ENCODE measurements around the gene FXYD3. TPM values are rescaled to one million over a fixed set of nuclear protein-coding genes. Genes with fewer than 3 reads are reported as not detected.

Gene FXYD3
- total and polyA plus RNA-seq, 2 donors (not counting 1 experiment from before 2014, with no cell fraction given): not detected

DNA sequence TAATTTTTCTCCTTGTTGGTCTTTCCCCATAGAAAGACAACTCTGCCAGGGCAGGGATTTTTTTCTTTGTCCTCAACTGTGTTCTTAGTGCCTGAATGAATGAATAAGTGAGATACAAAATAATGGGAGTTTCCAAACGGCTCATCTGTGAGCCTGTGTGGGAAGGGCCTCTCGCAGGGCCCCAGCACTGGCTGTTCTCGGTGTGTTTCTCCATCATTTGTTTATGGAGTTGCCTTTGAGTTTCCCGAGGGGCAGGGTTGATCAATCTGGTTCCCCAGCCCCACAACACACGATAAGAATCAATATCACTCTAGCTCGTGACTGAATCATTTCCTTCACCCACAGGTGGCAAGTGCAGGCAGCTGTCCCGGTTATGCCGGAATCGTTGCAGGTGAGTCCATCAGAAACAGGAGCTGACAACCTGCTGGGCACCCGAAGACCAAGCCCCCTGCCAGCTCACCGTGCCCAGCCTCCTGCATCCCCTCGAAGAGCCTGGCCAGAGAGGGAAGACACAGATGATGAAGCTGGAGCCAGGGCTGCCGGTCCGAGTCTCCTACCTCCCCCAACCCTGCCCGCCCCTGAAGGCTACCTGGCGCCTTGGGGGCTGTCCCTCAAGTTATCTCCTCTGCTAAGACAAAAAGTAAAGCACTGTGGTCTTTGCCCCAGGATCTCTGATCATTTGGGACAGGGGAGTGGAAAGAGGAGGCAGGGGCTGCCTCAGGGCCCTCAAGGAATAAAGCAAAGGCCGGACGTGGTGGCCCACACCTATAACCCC is 53.8 kb downstream of the FXYD3 start:
- DNase-seq (ENCODE audit: low read depth in 2 of 2): no peak

DNA sequence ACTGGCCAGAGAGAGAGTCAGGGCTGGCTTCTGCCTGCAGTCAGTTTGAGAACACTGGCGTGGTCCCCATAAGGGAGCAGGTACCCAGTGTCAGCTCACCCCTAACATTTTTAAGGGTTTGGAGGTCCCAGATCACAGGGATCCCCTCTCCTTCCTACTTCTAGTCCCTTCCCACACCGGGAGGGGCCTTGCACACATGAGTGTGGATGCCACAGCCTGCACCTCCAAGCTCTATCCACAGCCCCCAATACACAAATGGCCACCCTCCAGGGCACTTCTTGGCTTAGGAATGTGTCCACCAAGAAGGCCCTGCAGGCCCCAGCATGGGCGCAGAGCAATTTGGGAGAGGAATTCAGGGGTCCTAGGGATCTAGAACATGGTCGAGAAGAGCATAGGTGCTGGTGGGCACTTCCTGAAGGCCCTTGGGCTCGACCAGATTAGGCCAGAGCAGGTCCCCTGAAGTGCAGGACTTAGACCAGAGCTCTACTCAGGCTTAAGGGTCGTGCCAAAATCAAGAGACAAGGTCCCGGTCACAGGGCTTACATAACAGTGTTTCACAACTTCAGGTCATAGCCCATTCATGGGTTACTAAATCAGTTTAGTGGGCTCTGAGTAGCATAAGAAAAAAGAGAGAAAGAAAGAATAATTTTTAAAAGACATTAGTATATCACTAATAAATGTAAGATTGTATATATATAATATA is 54.9 kb downstream of the FXYD3 start:
- H3K27ac ChIP-seq (ENCODE audit: insufficient read depth, low read length): no peak overlapping the region
- no peak overlapping the region for H3K4me3 ChIP-seq (replicated peaks in 1 of 4; ENCODE audit: control extremely low read depth in 1 of 4, insufficient read depth in 1 of 4, low read depth in 3 of 4, low read length in 4 of 4)
- no peaks in the 10 kb centered on the region for H3K27me3 ChIP-seq (ENCODE audit: control insufficient read depth, insufficient read depth, low read length)
- no peaks in the 10 kb centered on the region for H4K20me1 ChIP-seq (ENCODE audit: control insufficient read depth, extremely low read depth, insufficient read depth, low read length)
- no peak for TF ChIP-seq EZH2 (IDR thresholded peaks at IDR 0.05; ENCODE audit: low read length, missing control alignments)
- TF ChIP-seq, protein P1, sequence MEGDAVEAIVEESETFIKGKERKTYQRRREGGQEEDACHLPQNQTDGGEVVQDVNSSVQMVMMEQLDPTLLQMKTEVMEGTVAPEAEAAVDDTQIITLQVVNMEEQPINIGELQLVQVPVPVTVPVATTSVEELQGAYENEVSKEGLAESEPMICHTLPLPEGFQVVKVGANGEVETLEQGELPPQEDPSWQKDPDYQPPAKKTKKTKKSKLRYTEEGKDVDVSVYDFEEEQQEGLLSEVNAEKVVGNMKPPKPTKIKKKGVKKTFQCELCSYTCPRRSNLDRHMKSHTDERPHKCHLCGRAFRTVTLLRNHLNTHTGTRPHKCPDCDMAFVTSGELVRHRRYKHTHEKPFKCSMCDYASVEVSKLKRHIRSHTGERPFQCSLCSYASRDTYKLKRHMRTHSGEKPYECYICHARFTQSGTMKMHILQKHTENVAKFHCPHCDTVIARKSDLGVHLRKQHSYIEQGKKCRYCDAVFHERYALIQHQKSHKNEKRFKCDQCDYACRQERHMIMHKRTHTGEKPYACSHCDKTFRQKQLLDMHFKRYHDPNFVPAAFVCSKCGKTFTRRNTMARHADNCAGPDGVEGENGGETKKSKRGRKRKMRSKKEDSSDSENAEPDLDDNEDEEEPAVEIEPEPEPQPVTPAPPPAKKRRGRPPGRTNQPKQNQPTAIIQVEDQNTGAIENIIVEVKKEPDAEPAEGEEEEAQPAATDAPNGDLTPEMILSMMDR (conservative IDR thresholded peaks at IDR 0.05 in 1 of 2, IDR thresholded peaks at IDR 0.05 in 1 of 2; ENCODE audit: low read depth in 1 of 2, low read length in 2 of 2): no peak
- no peak overlapping the region for H3K4me2 ChIP-seq (ENCODE audit: extremely low read depth, insufficient read depth, low read length)
- no peaks in the 10 kb centered on the region for H3K9me3 ChIP-seq (ENCODE audit: control insufficient read depth, insufficient read depth, low read depth, low read length)
- H2AFZ ChIP-seq (ENCODE audit: low read length): no peak overlapping the region
- H3K36me3 ChIP-seq (ENCODE audit: control insufficient read depth, insufficient read depth, low read length): peaks cover 16% of the 10 kb centered on the region
- no peaks in the 10 kb centered on the region for H3K79me2 ChIP-seq (ENCODE audit: control insufficient read depth, insufficient read depth, low read length)
- H3K4me1 ChIP-seq (ENCODE audit: control insufficient read depth, extremely low read depth, insufficient read depth, low read length): no peaks in the 10 kb centered on the region
- DNase-seq (ENCODE audit: low read depth in 2 of 2): no peak
- no peak overlapping the region for H3K9ac ChIP-seq (ENCODE audit: insufficient read depth, low read length)

More for the DNA sequence above, 53.8 kb downstream of the FXYD3 start:
- Histone ChIP-seq H3K36me3 (ENCODE audit: control insufficient read depth, insufficient read depth, low read length) (peaks cover 16% of the 10 kb centered on the region), H3K9me3 (ENCODE audit: control insufficient read depth, insufficient read depth, low read depth, low read length) (no peaks in the 10 kb centered on the region), H3K27me3 (ENCODE audit: control insufficient read depth, insufficient read depth, low read length) (no peaks in the 10 kb centered on the region), H2AFZ (ENCODE audit: low read length) (no peak overlapping the region), H3K27ac (ENCODE audit: insufficient read depth, low read length) (no peak overlapping the region), H3K4me2 (ENCODE audit: extremely low read depth, insufficient read depth, low read length) (no peak overlapping the region), H3K9ac (ENCODE audit: insufficient read depth, low read length) (no peak overlapping the region), H3K79me2 (ENCODE audit: control insufficient read depth, insufficient read depth, low read length) (no peaks in the 10 kb centered on the region), H4K20me1 (ENCODE audit: control insufficient read depth, extremely low read depth, insufficient read depth, low read length) (no peaks in the 10 kb centered on the region), H3K4me3 (replicated peaks in 1 of 4; ENCODE audit: control extremely low read depth in 1 of 4, insufficient read depth in 1 of 4, low read depth in 3 of 4, low read length in 4 of 4) (no peak overlapping the region), H3K4me1 (ENCODE audit: control insufficient read depth, extremely low read depth, insufficient read depth, low read length) (no peaks in the 10 kb centered on the region)
- TF ChIP-seq, protein P1 (conservative IDR thresholded peaks at IDR 0.05 in 1 of 2, IDR thresholded peaks at IDR 0.05 in 1 of 2; ENCODE audit: low read depth in 1 of 2, low read length in 2 of 2): no peak
- no peak for TF ChIP-seq EZH2 (IDR thresholded peaks at IDR 0.05; ENCODE audit: low read length, missing control alignments)

DNA sequence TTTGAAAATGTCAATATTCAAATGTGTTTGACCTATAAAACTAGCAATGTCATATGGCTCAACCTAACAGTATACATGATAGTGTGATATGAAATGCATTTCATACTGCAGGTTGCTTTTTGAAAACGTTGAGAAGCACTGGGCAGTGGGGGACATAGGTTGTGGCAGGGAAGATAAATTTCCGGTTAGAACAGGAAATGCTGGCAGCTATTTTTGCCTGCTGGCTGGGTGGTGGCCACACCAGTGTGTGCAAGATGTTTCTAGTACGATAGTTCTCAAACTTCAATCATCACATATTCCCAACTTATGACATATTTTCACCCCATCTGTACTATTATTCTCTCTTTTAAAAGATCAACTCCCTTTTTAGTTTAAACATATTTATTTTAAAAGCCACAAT is 56.1 kb downstream of the FXYD3 start:
- H3K36me3 ChIP-seq (ENCODE audit: control insufficient read depth, insufficient read depth, low read length): peaks cover 6% of the 10 kb centered on the region
- H3K4me1 ChIP-seq (ENCODE audit: control insufficient read depth, extremely low read depth, insufficient read depth, low read length): peaks cover 2% of the 10 kb centered on the region
- no peaks in the 10 kb centered on the region for H3K9me3 ChIP-seq (ENCODE audit: control insufficient read depth, insufficient read depth, low read depth, low read length)
- H3K4me2 ChIP-seq (ENCODE audit: extremely low read depth, insufficient read depth, low read length): no peak overlapping the region
- no peaks in the 10 kb centered on the region for H4K20me1 ChIP-seq (ENCODE audit: control insufficient read depth, extremely low read depth, insufficient read depth, low read length)
- H3K27me3 ChIP-seq (ENCODE audit: control insufficient read depth, insufficient read depth, low read length): no peaks in the 10 kb centered on the region
- no peak overlapping the region for H3K4me3 ChIP-seq (replicated peaks in 1 of 4; ENCODE audit: control extremely low read depth in 1 of 4, insufficient read depth in 1 of 4, low read depth in 3 of 4, low read length in 4 of 4)
- no peak for DNase-seq (ENCODE audit: low read depth in 2 of 2)
- H3K27ac ChIP-seq (ENCODE audit: insufficient read depth, low read length): no peak overlapping the region
- H3K79me2 ChIP-seq (ENCODE audit: control insufficient read depth, insufficient read depth, low read length): no peaks in the 10 kb centered on the region
- H2AFZ ChIP-seq (ENCODE audit: low read length): no peak overlapping the region
- TF ChIP-seq, protein P1 (conservative IDR thresholded peaks at IDR 0.05 in 1 of 2, IDR thresholded peaks at IDR 0.05 in 1 of 2; ENCODE audit: low read depth in 1 of 2, low read length in 2 of 2): no peak
- TF ChIP-seq EZH2 (IDR thresholded peaks at IDR 0.05; ENCODE audit: low read length, missing control alignments): no peak
- no peak overlapping the region for H3K9ac ChIP-seq (ENCODE audit: insufficient read depth, low read length)
